HepG2 (cell line): ENCODE measurements around the gene FMR1. TPM values are rescaled to one million over a fixed set of nuclear protein-coding genes. Genes with fewer than 3 reads are reported as not detected.

Source experiments
- ATAC-seq: fragments of 200-7000 bp; cut with Tn5 transposase; 3 replicates; pipeline ENCODE4 v1.9.1; 2020; ENCODE audit warnings: mild to moderate bottlenecking, moderate library complexity
- BruUV-seq: library from RNA; stranded (reverse); fragments of 400-500 nt; replicated peaks from 2 replicates; lab custom pipeline; 2021; lab: Mats Ljungman, UMichigan
- CTCF ChIA-PET: fragments of 300-600 bp; formaldehyde crosslinking; extraction: SDS; loops from one replicate; lab custom pipeline; 2021; ENCODE audit warnings: low total read pairs, inconsistent platforms, low intra/inter-chr PET ratio; lab: Yijun Ruan, JAX
- POLR2A ChIA-PET: fragments of 350-600 bp; sonication (Branson Sonifier 250); formaldehyde crosslinking; loops from one replicate; lab custom pipeline; 2020; ENCODE audit warnings: antibody characterized with exemption, inconsistent platforms; lab: Yijun Ruan, JAX
- DNase-seq: peaks from one replicate; pipeline ENCODE4 v3.0.0-alpha.2; 2015; ENCODE audit warnings: low spot score
- FAIRE-seq: peaks from 3 replicates; lab custom pipeline; 2011; peaks lifted over from hg19 to GRCh38; lab: Jason Lieb, UNC
- H2AFZ ChIP-seq: one replicate; pipeline ENCODE4 v1.6.1; 2011; ENCODE audit warnings: low read length, inconsistent platforms
- H3K27ac ChIP-seq: fragments of 300-600 bp; 3 replicates; pipeline ENCODE4 v1.8.0; 2011; ENCODE audit warnings: mixed run types, mild to moderate bottlenecking, mixed read lengths, low read length, inconsistent platforms; ENCODE audit not compliant: insufficient read depth; ENCODE audit errors: extremely low read length
- H3K27me3 ChIP-seq, 2 experiments: fragments of 200-600 bp in 1 of 2; 2 replicates in 1 of 2; 3 replicates in 1 of 2; pipeline versions ENCODE4 v1.6.0 to v1.8.0; 2011; ENCODE audit warnings: low read length in 2 of 2, mild to moderate bottlenecking in 2 of 2, moderate library complexity in 2 of 2, inconsistent platforms in 1 of 2; ENCODE audit not compliant: insufficient read depth in 2 of 2, control insufficient read depth in 1 of 2
- H3K36me3 ChIP-seq, 2 experiments: fragments of 200-600 bp in 1 of 2; replicated peaks in 1 of 2; 2 replicates in 1 of 2; 3 replicates in 1 of 2; pipeline versions ENCODE4 v1.5.1 to v1.8.0; 2011; ENCODE audit warnings: low read length in 2 of 2, inconsistent platforms in 1 of 2; ENCODE audit not compliant: insufficient read depth in 2 of 2, control insufficient read depth in 1 of 2
- H3K4me1 ChIP-seq: 2 replicates; pipeline ENCODE4 v1.5.1; 2012; ENCODE audit warnings: low read length, inconsistent platforms; ENCODE audit not compliant: insufficient read depth
- H3K4me2 ChIP-seq: 2 replicates; pipeline ENCODE4 v1.6.0; 2011; ENCODE audit warnings: low read depth, low read length, inconsistent platforms
- H3K4me3 ChIP-seq, 3 experiments: fragments of 200-600 bp in 1 of 3; sonication (generic), shearing (Covaris generic) in 1 of 3; replicated peaks in 1 of 3; 2 replicates each; pipeline ENCODE4 v1.5.1; 2011 to 2016; ENCODE audit warnings: low read length in 3 of 3, inconsistent platforms in 2 of 3, low read depth in 2 of 3, mild to moderate bottlenecking in 2 of 3, control low read depth in 1 of 3, mixed read lengths in 1 of 3; ENCODE audit not compliant: insufficient read depth in 1 of 3
- H3K79me2 ChIP-seq: one replicate; pipeline ENCODE4 v1.6.1; 2011; ENCODE audit warnings: low read length, inconsistent platforms; ENCODE audit not compliant: insufficient read depth
- H3K9ac ChIP-seq: 2 replicates; pipeline ENCODE4 v1.6.0; 2011; ENCODE audit warnings: mild to moderate bottlenecking, low read depth, low read length, inconsistent platforms; ENCODE audit not compliant: insufficient read depth
- H3K9me3 ChIP-seq: 2 replicates; pipeline ENCODE4 v1.5.1; 2012; ENCODE audit warnings: mild to moderate bottlenecking, low read length
- H4K20me1 ChIP-seq: 2 replicates; pipeline ENCODE4 v1.6.0; 2011; ENCODE audit warnings: inconsistent platforms, mild to moderate bottlenecking, low read length, moderate library complexity; ENCODE audit not compliant: insufficient read depth
- HMG20A ChIP-seq: IDR thresholded peaks from 2 replicates; pipeline ENCODE4 v1.6.1; 2016; ENCODE audit warnings: borderline replicate concordance
- RARA ChIP-seq: IDR thresholded peaks from 2 replicates; pipeline ENCODE4 v1.6.1; 2016; ENCODE audit warnings: missing genetic modification reagents, missing compliant biosample characterization
- SUZ12 ChIP-seq: fragments of 150-350 bp; IDR thresholded peaks from 2 replicates; pipeline ENCODE4 v1.6.1; 2014; ENCODE audit warnings: low read depth, low read length
- ZEB1 ChIP-seq: IDR thresholded peaks from 2 replicates; pipeline ENCODE4 v1.6.1; 2012; ENCODE audit warnings: mild to moderate bottlenecking, low read depth, inconsistent platforms; ENCODE audit not compliant: insufficient replicate concordance
- ZFP62 ChIP-seq: sonication (generic); formaldehyde crosslinking; IDR thresholded peaks from 2 replicates; pipeline ENCODE4 v1.4.0; 2020; ENCODE audit warnings: missing genetic modification reagents
- ZNF251 ChIP-seq: sonication (generic); formaldehyde crosslinking; IDR thresholded peaks from 2 replicates; pipeline ENCODE4 v1.9.0; 2021; ENCODE audit warnings: mild to moderate bottlenecking, missing genetic modification reagents
- ZNF446 ChIP-seq: sonication (generic); formaldehyde crosslinking; IDR thresholded peaks from 2 replicates; pipeline ENCODE4 v1.5.0; 2020; ENCODE audit warnings: mild to moderate bottlenecking, missing genetic modification reagents
- ZNF703 ChIP-seq: sonication (generic); formaldehyde crosslinking; IDR thresholded peaks from 2 replicates; pipeline ENCODE4 v1.5.1; 2020; ENCODE audit warnings: missing genetic modification reagents, mild to moderate bottlenecking, moderate library complexity, borderline replicate concordance
- WGBS: methylation state at CpG from one replicate; pipeline ENCODE4 v1.1.6; 2017; ENCODE audit warnings: low lambda C conversion rate; 5-methylcytosine and 5-hydroxymethylcytosine counted together
- in situ Hi-C: cut with HindIII; loops from 2 replicates; pipeline ENCODE4 v1.10.0; 2017; ENCODE audit warnings: low pct_unique_long_range_greater_than_20kb; ENCODE audit not compliant: extremely low pct_ligation_motif_present
- intact Hi-C: fragments of 100-400 bp; cut with micrococcal nuclease; formaldehyde crosslinking; loops from one replicate; pipeline ENCODE4 v1.10.0; 2022; ENCODE audit not compliant: unreplicated experiment
- polyA plus RNA-seq, 8 experiments: library from polyadenylated mRNA; depleted of rRNA in 3 of 8; stranded (reverse) in 7 of 8; unstranded in 1 of 8; fragments of >200 nt; fragmentation: Illumina TruSeq in 4 of 8; extraction: Trizol in 4 of 8; gene quantifications; 2 replicates each; pipeline versions ENCODE4 v1.2.1 to v1.2.3, GENCODE V29; 2011 to 2016; ENCODE audit warnings: low read depth in 4 of 8, missing spikeins in 1 of 8, mixed read lengths in 1 of 8; ENCODE audit not compliant: insufficient read depth in 1 of 8
- total RNA-seq, 5 experiments: library from RNA; depleted of rRNA; stranded (reverse); fragments of >200 nt; fragmentation: Illumina TruSeq; extraction: Trizol; gene quantifications; 2 replicates each; pipeline ENCODE4 v1.2.3, GENCODE V29; 2016; ENCODE audit warnings: low read depth in 1 of 5
- TF ChIP-seq, protein P1 (sequence below): IDR thresholded peaks from 2 replicates; pipeline ENCODE4 v1.6.1; 2012; ENCODE audit warnings: inconsistent platforms
- TF ChIP-seq, protein P2 (sequence below): sonication (generic); formaldehyde crosslinking; IDR thresholded peaks from 2 replicates; pipeline ENCODE4 v1.4.0; 2020; ENCODE audit warnings: missing genetic modification reagents, borderline replicate concordance
- TF ChIP-seq, protein P3 (sequence below): IDR thresholded peaks from 2 replicates; pipeline ENCODE4 v1.6.1; 2016; ENCODE audit warnings: low read depth

FMR1 gene
- total and polyA plus RNA-seq, 2 of the 13 experiments (the other 11 are each of a cell fraction or from before 2014, with no cell fraction given), result 27.8 to 49.6 TPM

DNA sequence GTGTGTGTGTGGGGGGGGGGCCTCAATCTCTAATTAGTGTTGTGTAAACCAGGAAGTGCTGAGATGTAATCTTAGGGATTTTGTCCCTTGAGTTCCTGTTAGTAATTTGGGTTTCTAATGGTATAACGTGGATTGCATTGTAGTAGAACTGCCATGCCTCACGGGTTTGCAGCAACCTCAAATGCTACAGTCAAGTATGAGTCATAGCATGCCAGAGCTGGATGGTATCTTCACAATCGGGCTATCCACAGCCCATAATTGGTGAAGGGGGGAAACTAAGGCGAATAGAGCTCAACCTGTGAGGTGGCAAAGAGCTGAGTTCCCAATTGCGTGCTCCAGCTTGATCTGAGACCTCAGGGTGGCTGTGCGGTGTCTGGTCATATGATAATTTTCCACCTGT lies 67.2 kb downstream of the FMR1 start:
- H2AFZ ChIP-seq, result no peak overlapping the region
- CTCF ChIA-PET, result no interaction called here
- no peaks in the 10 kb centered on the region for H3K9me3 ChIP-seq
- ATAC-seq, result no peak
- no peak overlapping the region for H3K4me3 ChIP-seq
- H3K27ac ChIP-seq, result no peak overlapping the region
- no peak overlapping the region for H3K4me2 ChIP-seq
- intact Hi-C loops, result no loop called here
- no CpG with 5 or more reads among the region's 6 CpGs for WGBS
- POLR2A ChIA-PET, result no interaction called here
- no peak for FAIRE-seq
- DNase-seq, result no peak
- no peak overlapping the region for H3K9ac ChIP-seq
- no TSS peak for BruUV-seq
- no peaks in the 10 kb centered on the region for H3K27me3 ChIP-seq
- H3K4me1 ChIP-seq, result no peaks in the 10 kb centered on the region
- H3K36me3 ChIP-seq, result no peaks in the 10 kb centered on the region
- H3K79me2 ChIP-seq, result no peaks in the 10 kb centered on the region
- H4K20me1 ChIP-seq, result no peaks in the 10 kb centered on the region
- TF ChIP-seq, protein P1, sequence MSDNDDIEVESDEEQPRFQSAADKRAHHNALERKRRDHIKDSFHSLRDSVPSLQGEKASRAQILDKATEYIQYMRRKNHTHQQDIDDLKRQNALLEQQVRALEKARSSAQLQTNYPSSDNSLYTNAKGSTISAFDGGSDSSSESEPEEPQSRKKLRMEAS, result no peak
- TF ChIP-seq ZNF703, result no peak
- no peak for TF ChIP-seq RARA (CRISPR knock-in tag)
- no peak for TF ChIP-seq HMG20A (CRISPR knock-in tag)
- no peak for TF ChIP-seq ZFP62
- TF ChIP-seq, all 625 proteins: peak for 0
- in situ Hi-C loops, result no loop called here

DNA sequence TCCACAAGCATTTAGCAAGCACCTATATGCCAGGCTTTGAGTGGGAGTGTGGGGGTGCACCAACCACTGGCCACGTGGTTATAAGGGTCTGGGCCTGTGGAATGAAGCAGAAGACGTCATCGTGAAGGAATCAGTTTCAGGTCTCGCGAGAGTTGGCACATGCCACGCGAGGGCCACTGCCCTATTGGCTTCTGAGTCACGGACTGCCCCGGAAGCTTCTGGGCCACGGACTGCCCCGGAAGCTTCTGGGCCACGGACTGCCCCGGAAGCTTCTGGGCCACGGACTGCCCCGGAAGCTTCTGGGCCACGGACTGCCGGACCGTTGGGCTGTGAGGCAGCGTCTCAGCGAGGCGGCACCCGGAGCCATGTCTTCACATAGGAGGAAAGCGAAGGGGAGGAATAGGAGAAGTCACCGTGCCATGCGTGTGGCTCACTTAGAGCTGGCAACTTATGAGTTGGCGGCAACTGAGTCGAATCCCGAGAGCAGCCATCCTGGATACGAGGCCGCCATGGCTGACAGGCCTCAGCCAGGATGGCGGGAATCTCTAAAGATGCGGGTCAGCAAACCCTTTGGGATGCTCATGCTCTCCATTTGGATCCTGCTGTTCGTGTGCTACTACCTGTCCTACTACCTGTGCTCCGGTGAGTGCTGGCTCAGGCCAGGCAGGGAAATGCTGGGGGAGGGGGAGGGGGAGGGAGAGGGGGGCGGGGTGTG lies 69.5 kb downstream of the FMR1 start, which contains the start of gene FMR1NB:
TSS of gene FMR1NB (plus strand) at position 300 of the 715 bp plus-strand sequence. CDS start at position 366, 66 bp downstream.
- intact Hi-C loops (no loop called here), in situ Hi-C loops (no loop called here)
- Histone ChIP-seq H4K20me1 (no peaks in the 10 kb centered on the region), H3K9ac (no peak within 1 kb of the TSS), H3K36me3 (no peaks in the 10 kb centered on the region), H3K9me3 (no peaks in the 10 kb centered on the region), H3K27me3 (no peaks in the 10 kb centered on the region), H3K4me2 (no peak within 1 kb of the TSS), H3K79me2 (no peaks in the 10 kb centered on the region), H3K4me1 (no peaks in the 10 kb centered on the region), H3K27ac (no peak within 1 kb of the TSS), H2AFZ (no peak within 1 kb of the TSS), H3K4me3 (no peak within 1 kb of the TSS)
- POLR2A ChIA-PET, result no interaction called here
- no peak for FAIRE-seq
- BruUV-seq, result no TSS peak
- TF ChIP-seq, protein P2, sequence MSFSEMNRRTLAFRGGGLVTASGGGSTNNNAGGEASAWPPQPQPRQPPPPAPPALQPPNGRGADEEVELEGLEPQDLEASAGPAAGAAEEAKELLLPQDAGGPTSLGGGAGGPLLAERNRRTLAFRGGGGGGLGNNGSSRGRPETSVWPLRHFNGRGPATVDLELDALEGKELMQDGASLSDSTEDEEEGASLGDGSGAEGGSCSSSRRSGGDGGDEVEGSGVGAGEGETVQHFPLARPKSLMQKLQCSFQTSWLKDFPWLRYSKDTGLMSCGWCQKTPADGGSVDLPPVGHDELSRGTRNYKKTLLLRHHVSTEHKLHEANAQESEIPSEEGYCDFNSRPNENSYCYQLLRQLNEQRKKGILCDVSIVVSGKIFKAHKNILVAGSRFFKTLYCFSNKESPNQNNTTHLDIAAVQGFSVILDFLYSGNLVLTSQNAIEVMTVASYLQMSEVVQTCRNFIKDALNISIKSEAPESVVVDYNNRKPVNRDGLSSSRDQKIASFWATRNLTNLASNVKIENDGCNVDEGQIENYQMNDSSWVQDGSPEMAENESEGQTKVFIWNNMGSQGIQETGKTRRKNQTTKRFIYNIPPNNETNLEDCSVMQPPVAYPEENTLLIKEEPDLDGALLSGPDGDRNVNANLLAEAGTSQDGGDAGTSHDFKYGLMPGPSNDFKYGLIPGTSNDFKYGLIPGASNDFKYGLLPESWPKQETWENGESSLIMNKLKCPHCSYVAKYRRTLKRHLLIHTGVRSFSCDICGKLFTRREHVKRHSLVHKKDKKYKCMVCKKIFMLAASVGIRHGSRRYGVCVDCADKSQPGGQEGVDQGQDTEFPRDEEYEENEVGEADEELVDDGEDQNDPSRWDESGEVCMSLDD, result no peak
- TF ChIP-seq, protein P3, sequence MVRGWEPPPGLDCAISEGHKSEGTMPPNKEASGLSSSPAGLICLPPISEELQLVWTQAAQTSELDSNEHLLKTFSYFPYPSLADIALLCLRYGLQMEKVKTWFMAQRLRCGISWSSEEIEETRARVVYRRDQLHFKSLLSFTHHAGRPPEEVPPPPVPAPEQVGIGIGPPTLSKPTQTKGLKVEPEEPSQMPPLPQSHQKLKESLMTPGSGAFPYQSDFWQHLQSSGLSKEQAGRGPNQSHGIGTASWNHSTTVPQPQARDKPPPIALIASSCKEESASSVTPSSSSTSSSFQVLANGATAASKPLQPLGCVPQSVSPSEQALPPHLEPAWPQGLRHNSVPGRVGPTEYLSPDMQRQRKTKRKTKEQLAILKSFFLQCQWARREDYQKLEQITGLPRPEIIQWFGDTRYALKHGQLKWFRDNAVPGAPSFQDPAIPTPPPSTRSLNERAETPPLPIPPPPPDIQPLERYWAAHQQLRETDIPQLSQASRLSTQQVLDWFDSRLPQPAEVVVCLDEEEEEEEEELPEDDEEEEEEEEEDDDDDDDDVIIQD, result no peak
- TF ChIP-seq ZNF446, result no peak
- no peak for TF ChIP-seq ZEB1
- TF ChIP-seq SUZ12, result no peak
- no peak for TF ChIP-seq ZNF251 (CRISPR knock-in tag)
- no CpG with 5 or more reads among the region's 35 CpGs for WGBS
- ATAC-seq, result no peak
- CTCF ChIA-PET, result no interaction called here
- DNase-seq, result no peak
